Raji (cell line): ENCODE measurements around the gene RPL21.

Experiments
- POLR2A ChIP-seq: IDR thresholded peaks from 2 replicates; pipeline ENCODE4 v1.6.1; 2011; ENCODE audit warnings: low read depth, low read length, control low read depth; ENCODE audit not compliant: insufficient read depth

The RPL21 gene

DNA sequence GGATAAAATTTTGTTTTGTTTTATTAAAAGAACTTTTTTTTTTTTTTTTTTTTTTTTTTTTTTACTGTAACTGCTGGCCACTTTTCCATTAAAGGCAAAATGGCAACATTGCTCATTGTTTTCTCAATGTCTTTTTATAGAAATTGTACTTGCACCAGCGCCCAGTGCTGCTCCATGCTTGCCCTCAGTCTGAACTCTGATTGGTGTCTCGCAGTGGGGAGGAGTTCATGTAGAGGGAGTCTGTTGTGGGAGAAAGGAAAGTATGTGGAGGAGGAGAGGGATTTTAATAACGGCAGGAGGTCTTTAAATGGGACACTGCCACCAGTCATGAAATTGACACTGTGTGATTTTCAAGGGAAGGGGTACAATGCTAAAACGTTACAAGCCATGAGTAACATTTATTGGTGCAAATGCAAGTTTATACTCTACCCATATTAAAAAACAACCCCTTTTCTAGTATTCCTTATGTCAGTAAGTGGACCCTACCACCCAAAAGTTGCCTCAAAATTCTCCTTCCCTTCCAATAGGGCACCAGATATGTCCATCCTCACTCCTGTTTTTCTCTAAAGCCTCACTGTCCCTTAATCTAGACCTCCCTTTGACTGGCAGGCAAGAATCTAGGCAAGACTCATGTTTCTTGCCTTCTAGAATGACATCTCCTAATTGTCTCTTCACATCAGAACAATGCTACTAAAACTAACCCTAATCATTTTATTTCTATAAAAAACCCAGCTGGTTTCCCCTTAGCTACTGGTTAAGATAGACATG lies 22.5 kb downstream of the RPL21 start:
- no peak for TF ChIP-seq POLR2A

DNA sequence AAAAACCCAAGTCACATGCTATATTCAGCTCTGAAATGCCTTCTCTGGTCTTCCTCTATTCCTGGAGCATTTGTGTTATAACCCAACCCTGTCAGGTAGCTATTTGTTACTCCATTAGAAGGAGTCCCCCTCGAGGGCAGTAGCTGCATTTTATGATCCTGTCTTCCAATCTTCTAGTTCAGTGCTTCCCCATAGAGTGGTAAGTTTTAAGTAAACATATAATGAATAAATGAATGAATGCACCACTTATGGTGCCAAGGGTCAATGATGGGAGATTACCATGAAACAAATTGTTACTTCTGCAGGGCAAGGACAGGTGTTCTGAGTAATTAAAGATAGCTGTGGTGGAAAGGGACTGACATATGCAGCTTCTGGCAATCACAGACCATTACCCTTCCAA lies 23.3 kb downstream of the RPL21 start:
- TF ChIP-seq POLR2A, result no peak

DNA sequence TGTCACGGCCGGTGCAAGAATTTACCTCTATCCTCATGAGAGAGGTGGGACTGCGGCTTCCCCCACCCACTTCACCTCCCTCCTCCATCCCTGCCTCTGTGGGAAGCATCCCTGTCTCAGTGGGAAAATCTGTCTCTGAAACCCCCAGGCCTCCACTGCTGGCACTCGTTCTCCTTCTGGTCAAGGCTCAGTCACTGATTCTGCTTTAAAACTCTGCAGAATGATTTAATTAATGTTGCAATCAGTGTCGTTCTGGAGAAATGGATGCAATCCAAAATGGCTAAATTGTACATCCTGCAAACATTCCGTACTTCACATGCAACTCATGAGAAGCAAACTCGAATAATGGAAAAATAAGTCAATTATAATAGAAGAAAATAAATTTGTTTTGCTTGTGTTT lies 24.8 kb downstream of the RPL21 start:
- no peak for TF ChIP-seq POLR2A

DNA sequence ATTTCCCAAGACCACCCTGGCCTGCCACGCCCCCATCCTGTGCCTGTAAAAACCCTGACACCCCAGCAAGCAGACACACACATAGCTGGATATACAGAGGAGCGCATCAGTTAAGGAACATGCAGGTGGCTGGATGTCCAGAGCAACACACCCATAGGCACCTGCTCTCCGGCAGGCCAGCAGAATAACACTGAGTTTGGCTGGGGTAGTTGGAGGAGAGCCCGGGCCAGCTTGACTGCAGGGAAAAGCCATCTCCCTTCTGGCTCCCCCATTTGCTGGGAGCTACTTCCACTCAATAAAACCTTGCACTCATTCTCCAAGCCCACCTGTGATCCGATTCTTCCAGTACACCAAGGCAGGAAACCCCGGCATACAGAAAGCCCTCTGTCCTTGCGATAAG lies 28.1 kb downstream of the RPL21 start:
- no peak for TF ChIP-seq POLR2A

DNA sequence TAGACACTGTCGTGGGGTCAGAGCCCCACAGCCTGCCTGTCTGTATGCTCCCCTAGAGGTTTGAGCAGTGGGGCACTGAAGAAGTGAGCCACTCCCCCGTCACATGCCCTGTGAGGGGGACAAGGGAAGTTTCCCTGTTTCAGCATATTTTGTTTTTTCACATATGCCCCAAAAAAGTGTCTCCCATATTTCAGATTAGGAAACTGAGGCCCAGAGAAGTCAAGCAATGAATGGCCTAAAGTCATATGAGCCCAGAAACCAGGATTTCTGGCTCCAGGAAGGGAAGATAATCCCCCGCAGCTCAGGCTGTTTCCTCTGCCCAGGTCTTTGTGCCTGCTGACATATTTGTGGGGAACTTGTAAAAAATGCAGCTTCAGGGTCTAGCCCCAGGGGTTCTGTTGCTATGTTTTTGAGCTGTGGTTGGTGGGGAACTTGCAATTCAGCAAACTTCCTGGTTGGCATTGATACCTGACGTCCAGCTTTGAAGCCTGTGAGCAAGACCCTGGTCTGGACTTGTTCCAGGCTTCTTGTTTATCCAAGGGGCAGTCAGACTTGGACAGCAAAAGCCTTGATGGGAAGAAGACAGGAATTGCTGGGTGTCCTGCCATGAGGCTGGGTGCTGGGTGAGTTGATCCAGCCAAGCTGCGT lies 28.8 kb downstream of the RPL21 start:
- no peak for TF ChIP-seq POLR2A

DNA sequence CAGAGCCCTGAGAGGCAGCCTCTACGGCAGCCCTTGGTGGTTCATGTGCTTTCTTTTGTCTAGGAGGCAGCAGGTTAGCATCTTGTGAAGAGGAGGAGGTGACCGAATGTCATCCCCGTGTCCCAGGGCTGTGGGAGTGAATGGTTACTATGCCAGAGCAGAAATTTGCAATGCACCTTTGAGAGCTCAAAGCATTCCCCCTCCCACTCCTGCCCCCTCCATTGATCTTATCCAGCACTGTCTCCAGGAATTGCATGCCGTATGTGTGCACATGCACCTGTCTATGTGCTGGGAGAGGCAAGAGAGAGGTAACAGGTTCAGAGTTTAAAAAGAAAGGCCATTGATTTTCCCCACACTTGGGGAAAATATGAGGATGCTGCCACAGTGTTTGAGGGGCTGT lies 29.5 kb downstream of the RPL21 start:
- TF ChIP-seq POLR2A, result no peak

DNA sequence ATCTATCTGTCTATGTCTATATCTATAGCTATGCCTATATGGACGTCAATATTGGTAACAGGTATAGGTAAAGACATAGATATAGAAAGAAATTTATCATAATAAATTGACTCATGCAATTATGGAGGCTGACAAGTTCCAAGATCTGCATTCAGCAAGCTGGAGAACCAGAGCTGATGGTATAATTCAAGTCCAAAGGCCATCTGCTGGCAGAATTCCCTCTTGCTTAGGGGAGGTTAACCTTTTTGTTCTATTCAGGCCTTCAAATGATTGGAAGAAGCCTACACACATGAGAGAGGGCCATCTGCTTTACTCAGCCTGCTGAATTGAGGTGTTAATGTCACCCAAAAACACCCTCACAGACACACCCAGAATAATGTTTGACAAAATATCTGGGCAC lies 30.1 kb downstream of the RPL21 start:
- no peak for TF ChIP-seq POLR2A

DNA sequence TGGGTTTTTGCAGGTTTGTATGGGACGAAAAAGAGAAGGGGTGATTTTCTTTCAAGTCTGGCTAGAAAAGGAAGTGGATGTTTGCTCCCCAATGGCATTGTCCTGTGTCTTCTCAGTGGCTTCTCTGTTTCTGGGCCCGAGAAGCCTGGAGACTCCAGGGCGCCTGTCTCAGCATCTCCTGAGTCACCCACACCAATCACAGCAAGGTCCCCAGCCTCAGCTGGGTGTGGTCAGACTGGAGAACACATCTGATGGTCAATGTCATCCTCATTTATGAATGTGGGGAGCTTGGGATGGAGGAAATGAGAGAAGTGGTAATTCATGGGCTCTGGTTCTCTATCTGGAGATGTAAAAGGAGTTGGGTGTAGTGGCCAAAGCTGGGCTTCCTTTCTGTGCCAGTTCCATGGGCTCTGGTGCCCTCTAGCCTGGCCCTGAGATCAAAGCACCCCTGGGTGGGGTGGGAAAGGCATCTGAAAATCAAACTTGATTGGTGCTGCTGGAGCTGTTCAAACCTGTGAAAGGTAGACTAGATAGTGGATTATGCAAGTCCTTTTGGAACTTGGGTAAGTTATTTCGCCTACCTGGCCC lies 32.6 kb downstream of the RPL21 start:
- no peak for TF ChIP-seq POLR2A

DNA sequence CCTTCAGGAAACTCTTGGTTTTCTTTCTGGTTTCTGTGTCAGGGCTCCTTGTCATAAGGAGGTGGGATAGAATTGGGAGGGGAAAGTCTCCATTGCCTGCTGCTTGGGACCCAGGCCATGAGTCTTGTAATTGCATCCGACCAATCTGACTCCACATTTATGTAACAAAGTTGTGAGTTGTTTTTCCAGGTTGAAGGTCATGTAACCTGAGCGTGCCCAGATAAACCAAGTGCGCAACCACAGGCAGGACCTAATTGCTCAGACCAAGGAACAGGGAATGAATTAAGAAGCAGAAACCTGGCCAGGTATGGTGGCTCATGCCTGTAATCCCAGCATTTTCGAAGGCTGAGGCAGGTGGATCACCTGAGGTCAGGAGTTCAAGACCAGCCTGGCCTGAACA lies 37.0 kb downstream of the RPL21 start:
- no peak for TF ChIP-seq POLR2A

DNA sequence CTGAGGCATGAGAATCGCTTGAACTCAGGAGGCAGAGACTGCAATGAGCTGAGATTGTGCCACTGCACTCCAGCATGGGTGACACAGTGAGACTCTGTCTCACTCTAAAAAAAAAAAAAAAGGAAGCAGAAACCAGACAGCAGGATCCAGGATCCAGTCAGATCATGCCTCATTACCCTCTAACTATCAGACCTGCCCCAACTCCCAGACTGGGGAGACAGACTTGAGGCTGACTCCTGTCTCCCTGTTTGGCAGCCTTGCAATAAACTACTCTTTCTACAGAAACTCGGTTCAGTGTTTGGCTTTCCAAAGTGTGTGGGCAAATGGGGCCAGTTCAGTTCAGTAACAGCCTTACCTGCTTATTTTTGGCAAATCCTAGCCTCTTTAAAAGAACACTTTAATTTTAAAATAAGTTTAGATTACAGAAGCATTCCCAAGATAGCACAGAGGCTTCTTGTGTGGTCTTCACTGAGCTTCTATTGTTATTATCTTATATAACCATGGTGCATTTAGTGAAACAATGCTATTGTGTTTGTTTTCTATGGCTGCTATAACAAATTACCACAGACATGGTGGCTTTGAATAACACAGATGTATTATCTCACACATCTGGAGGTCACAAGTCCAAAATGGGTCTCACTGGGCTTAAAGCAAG lies 37.8 kb downstream of the RPL21 start:
- no peak for TF ChIP-seq POLR2A

DNA sequence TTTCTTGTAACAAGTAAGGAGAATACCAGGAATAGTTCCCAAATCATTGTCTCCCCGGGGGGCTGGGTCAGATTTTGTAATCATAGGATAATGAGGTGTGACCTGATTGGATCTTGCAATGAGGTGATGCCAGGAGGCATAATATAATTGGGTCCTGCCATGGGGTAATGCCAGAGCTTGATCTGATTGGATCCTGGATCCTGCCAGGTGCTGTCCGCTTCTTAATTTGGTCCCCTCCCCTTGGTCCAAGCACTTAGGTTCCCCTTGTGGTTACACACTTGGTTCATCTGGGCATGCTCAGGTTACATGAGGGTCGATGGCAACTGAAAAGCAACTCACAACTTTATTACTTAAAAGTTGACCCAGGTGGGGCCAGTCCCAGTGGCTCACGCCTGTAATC lies 39.4 kb downstream of the RPL21 start:
- TF ChIP-seq POLR2A, result no peak

DNA sequence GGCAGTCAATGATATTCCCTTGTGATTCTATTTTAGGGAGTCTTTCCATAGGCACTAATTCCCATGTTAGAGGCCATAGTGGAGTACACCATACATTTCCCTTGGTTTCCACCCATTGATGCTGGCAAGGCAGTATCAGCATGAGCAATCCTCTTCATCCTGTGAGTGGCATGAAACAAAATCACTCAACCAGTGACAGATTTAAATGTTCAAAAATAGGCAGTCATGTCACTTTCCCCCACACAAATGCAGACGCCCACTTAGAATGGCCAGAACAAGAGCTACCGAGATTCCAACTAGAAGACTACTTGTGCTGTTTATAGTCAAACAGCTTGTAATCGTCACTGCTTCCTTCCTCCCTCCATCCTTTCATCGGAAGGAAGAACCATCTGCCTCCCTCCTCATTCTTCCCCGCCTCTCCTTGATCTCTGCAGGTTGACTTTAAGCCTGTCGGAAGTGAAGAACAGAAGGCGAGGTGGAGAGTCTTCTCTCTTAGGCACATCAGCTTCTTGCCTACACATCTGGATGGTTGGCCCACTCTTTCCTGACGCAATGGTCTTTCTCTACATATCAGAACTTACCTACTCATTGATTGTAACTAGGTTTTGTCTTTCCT lies 41.8 kb downstream of the RPL21 start:
- no peak for TF ChIP-seq POLR2A

DNA sequence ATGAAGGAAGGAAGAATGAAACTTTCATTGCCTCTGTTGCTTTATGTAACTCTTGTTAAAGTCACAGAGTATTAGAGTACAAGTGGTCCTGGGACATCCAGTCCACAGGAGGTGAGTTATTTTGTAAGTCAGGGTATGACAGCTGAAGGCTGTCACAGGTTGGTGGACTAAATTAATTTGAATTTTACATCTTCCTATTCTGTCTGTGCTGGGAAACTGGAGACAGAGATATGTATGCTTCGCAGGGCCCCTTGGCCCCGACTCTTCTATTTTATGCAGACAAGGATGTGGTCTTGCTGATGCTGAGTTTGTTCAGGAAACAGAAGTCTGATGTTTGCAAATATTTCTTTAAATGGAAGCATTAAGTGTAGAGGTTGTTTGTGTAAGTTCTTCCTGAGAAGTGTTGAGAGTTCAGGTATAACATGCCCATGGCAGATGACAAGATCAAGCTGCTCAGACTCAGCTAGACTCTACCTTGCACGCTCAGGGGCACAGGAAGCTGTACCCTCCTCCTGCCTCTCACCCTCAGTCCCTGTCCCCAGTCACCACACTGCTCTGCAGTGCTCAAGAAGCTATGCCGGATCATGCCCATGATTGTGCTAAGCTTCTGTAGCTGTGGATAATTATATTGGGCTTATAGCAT lies 42.6 kb downstream of the RPL21 start:
- TF ChIP-seq POLR2A, result no peak

DNA sequence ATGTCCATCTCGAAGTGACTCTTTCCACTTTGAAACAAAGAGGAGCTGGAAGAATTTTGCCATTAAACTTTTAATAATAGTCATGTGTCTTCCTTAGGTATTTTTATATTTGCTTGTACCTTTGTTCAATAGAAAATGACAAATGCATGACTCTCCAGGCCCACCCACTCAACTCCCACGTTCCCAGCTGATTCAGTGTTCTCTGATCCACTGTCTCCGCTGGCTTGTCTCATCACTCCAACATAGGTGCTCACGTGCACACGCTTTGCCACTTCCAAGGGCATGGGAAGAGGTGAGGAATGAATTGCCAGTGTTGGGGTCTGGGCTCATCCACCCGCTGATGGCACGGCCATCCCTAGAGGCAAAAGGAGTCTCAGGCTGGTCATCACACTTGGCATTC lies 43.7 kb downstream of the RPL21 start:
- no peak for TF ChIP-seq POLR2A

DNA sequence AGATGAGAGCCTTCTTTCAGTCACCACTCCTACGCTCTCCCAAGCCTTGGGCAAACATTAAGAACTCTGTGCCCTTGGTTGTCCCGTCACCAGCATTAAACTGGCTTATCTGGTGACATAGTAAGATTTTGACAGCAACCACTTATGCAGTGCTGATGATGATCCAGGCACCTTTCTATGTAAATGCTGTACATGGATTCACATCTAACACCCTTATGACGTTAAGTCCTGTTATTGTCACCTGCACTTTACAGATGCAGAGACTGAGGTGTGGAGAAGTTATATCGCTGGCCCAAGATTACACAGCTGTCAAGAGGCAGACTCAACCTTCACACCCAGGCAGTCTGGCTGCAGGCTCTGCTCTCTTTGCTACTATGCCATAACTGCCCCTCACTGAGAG lies 44.3 kb downstream of the RPL21 start:
- no peak for TF ChIP-seq POLR2A
